A549 (cell line): Measurements from ENCODE around the gene ACBD4.

Experiments
- POLR2A ChIP-seq: IDR thresholded peaks from 2 replicates; pipeline ENCODE4 v1.6.1; 2012; ENCODE audit warnings: mild to moderate bottlenecking, low read length
- SREBF2 ChIP-seq: fragments of 450-650 bp; IDR thresholded peaks from 2 replicates; pipeline ENCODE4 v1.6.1; 2014; ENCODE audit warnings: mild to moderate bottlenecking, moderate library complexity
- TF ChIP-seq, protein P1 (sequence below): fragments of >200 bp; sonication (Bioruptor Twin); formaldehyde crosslinking; IDR thresholded peaks from 3 replicates; pipeline ENCODE4 v1.5.1; 2016
- TF ChIP-seq, protein P2 (sequence below): IDR thresholded peaks from 2 replicates; pipeline ENCODE4 v1.6.1; 2012
- TF ChIP-seq, protein P3 (sequence below): IDR thresholded peaks from 2 replicates; pipeline ENCODE4 v1.6.1; 2012

DNA sequence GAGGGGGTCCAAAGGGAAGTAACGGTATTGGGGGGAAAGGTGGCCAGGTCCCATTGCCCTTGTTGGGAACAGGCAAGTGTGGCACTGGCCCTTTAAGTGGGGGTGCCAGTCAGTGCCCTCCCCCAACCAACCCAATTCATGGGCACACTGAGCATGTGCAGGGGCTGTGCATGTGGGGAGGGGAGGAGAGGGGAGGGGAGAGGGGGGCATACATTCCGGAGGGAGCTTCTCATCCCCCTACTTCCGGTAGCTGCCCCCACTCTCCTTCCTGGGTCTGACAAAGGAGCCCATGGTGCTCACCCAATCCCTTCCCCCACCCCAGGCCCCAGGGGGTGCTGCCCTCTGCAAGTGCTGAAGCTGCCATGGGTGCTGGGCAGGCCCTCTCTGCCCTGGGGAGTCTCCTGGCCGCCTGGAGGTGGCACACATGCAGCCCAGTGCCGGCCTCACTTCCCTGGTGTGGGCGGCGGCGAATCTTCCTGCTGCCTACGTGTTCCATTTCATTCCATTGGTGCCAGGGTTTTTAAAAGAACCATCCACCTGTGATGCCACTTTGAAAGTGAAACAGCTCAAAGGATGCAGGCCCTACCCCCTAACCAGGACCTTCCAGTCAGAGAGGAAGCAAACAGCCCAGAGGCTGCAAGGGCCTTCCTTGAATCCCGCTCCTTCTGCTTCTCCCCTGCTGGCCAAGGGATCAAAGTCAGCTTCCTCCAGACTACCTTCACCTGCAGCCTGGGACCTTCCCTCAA lies 37.2 kb downstream of the ACBD4 start:
- TF ChIP-seq, protein P1, sequence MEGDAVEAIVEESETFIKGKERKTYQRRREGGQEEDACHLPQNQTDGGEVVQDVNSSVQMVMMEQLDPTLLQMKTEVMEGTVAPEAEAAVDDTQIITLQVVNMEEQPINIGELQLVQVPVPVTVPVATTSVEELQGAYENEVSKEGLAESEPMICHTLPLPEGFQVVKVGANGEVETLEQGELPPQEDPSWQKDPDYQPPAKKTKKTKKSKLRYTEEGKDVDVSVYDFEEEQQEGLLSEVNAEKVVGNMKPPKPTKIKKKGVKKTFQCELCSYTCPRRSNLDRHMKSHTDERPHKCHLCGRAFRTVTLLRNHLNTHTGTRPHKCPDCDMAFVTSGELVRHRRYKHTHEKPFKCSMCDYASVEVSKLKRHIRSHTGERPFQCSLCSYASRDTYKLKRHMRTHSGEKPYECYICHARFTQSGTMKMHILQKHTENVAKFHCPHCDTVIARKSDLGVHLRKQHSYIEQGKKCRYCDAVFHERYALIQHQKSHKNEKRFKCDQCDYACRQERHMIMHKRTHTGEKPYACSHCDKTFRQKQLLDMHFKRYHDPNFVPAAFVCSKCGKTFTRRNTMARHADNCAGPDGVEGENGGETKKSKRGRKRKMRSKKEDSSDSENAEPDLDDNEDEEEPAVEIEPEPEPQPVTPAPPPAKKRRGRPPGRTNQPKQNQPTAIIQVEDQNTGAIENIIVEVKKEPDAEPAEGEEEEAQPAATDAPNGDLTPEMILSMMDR: 0 out of 3 replicates have a peak, but pooled peaks have one; percentile 24
- TF ChIP-seq, protein P2, sequence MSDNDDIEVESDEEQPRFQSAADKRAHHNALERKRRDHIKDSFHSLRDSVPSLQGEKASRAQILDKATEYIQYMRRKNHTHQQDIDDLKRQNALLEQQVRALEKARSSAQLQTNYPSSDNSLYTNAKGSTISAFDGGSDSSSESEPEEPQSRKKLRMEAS: peak; percentile 89
- TF ChIP-seq SREBF2 (no peak), POLR2A (peak; percentile 46)
- TF ChIP-seq, protein P3, sequence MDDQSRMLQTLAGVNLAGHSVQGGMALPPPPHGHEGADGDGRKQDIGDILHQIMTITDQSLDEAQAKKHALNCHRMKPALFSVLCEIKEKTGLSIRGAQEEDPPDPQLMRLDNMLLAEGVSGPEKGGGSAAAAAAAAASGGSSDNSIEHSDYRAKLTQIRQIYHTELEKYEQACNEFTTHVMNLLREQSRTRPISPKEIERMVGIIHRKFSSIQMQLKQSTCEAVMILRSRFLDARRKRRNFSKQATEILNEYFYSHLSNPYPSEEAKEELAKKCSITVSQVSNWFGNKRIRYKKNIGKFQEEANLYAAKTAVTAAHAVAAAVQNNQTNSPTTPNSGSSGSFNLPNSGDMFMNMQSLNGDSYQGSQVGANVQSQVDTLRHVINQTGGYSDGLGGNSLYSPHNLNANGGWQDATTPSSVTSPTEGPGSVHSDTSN: peak; percentile 40; the same call in 1 of the 2 replicates
